ENCODE measurements around the gene WNT16. TPM values are rescaled to one million over a fixed set of nuclear protein-coding genes. Genes with fewer than 3 reads are reported as not detected.

Gene WNT16
- total RNA-seq, 1 donor from 2014 or later = not detected

DNA sequence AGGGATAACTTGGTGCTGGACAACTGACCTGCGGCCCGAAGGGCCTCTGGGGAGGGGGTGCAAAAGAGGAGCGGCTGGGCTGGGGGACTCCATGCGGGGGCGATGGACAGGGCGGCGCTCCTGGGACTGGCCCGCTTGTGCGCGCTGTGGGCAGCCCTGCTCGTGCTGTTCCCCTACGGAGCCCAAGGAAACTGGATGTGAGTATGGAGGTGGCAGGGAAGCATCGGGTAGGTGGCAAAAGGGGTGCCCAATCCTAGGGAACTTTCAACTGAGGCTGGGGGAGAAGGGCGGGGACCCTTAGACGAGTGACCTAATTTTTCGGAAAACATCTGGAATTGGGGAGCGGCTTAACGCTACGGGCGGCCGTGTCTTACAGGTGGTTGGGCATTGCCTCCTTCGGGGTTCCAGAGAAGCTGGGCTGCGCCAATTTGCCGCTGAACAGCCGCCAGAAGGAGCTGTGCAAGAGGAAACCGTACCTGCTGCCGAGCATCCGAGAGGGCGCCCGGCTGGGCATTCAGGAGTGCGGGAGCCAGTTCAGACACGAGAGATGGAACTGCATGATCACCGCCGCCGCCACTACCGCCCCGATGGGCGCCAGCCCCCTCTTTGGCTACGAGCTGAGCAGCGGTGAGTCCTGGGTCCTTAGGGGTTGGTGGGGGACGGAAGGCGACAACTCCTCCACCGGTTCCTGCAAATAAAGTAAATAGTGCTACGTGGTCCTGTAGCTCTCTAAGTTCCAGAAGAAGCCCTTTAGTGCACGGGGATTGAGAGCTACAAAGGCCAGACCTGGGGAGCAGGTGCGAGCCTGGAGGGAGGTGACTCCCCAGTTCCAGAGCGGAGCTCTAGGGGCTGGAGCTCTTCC is 622 bp downstream of the WNT16 start:
- peaks cover 13% of the 10 kb centered on the region for H3K4me1 ChIP-seq
- peak overlapping the region; percentile 30 for H3K4me3 ChIP-seq
- no peaks in the 10 kb centered on the region for H3K9me3 ChIP-seq
- H3K27me3 ChIP-seq = peaks cover 72% of the 10 kb centered on the region
- intact Hi-C loops (cut with DNase I) = no loop called here
- no peak overlapping the region for H3K27ac ChIP-seq
- no peaks in the 10 kb centered on the region for H3K36me3 ChIP-seq
- ATAC-seq (peak; percentile 40), DNase-seq (peak; percentile 64)
- TF ChIP-seq, protein P1, sequence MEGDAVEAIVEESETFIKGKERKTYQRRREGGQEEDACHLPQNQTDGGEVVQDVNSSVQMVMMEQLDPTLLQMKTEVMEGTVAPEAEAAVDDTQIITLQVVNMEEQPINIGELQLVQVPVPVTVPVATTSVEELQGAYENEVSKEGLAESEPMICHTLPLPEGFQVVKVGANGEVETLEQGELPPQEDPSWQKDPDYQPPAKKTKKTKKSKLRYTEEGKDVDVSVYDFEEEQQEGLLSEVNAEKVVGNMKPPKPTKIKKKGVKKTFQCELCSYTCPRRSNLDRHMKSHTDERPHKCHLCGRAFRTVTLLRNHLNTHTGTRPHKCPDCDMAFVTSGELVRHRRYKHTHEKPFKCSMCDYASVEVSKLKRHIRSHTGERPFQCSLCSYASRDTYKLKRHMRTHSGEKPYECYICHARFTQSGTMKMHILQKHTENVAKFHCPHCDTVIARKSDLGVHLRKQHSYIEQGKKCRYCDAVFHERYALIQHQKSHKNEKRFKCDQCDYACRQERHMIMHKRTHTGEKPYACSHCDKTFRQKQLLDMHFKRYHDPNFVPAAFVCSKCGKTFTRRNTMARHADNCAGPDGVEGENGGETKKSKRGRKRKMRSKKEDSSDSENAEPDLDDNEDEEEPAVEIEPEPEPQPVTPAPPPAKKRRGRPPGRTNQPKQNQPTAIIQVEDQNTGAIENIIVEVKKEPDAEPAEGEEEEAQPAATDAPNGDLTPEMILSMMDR (IDR thresholded peaks at IDR 0.05) = no peak

DNA sequence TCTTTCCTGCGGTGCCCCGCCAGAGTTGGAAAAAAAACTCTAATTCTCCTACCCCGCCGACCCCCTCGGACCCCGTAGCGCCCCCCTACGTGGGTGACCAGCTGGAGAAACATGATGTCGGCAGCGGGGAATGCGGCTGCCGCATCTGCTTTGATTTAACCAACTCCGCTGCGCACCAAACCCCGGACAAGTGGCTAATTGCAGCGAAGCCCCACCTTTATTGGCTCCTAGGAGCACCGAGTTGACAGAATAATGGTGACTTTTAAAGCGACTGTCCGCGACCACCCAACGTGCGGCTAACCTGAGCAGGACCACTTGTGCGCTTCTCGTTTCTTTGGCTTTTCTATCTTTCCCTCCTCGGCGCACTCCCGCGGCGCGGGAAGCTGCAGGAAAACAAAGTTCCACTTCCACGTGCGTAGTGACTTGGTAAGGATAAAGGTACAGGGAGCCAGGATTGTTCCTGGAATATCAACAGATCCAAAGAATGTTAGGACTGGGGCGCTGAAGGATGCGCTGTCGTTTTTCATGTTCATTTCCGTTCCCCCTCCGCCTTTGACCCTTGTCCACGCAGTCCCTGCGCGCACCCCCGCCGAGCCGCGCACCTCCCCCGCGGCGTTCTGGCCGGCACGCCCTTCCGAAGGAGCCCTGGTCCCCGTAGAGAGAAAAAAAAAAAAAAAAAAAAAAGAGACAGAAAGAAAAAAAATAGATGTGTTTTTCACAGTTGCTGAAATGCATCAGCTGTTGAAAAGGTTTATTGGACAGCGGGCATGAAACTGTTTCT is 1.4 kb downstream of the WNT16 start:
- no peak overlapping the region for H3K27ac ChIP-seq
- H3K4me1 ChIP-seq = peaks cover 13% of the 10 kb centered on the region
- ATAC-seq = no peak
- no peaks in the 10 kb centered on the region for H3K9me3 ChIP-seq
- H3K4me3 ChIP-seq = peak overlapping the region; percentile 30
- DNase-seq = no peak
- TF ChIP-seq, protein P1 (IDR thresholded peaks at IDR 0.05) = no peak
- H3K36me3 ChIP-seq = no peaks in the 10 kb centered on the region
- H3K27me3 ChIP-seq = peaks cover 81% of the 10 kb centered on the region
- intact Hi-C loops (cut with DNase I) = no loop called here

GRCh38 chr7:121331048-121331447 is 2.2 kb downstream of the WNT16 start:
- H3K4me1 ChIP-seq = peaks cover 13% of the 10 kb centered on the region
- ATAC-seq (no peak), DNase-seq (no peak)
- H3K36me3 ChIP-seq = no peaks in the 10 kb centered on the region
- intact Hi-C loops (cut with DNase I) = no loop called here
- TF ChIP-seq, protein P1 (IDR thresholded peaks at IDR 0.05) = no peak
- peaks cover 85% of the 10 kb centered on the region for H3K27me3 ChIP-seq
- H3K9me3 ChIP-seq = no peaks in the 10 kb centered on the region
- no peak overlapping the region for H3K4me3 ChIP-seq
- H3K27ac ChIP-seq = no peak overlapping the region

DNA sequence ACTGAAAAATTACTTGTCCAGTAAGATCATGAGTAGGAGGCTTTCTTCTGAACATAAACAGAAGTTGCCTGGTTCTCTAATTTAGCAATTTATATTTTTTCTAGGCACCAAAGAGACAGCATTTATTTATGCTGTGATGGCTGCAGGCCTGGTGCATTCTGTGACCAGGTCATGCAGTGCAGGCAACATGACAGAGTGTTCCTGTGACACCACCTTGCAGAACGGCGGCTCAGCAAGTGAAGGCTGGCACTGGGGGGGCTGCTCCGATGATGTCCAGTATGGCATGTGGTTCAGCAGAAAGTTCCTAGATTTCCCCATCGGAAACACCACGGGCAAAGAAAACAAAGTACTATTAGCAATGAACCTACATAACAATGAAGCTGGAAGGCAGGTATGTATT is 2.8 kb downstream of the WNT16 start:
- Histone ChIP-seq H3K36me3 (no peaks in the 10 kb centered on the region), H3K27ac (no peak overlapping the region), H3K4me3 (no peak overlapping the region), H3K27me3 (peaks cover 85% of the 10 kb centered on the region), H3K9me3 (no peaks in the 10 kb centered on the region), H3K4me1 (peaks cover 13% of the 10 kb centered on the region)
- DNase-seq (no peak), ATAC-seq (no peak)
- intact Hi-C loops (cut with DNase I) = no loop called here
- TF ChIP-seq, protein P1 (IDR thresholded peaks at IDR 0.05) = no peak

GRCh38 chr7:121334376-121334775 is 5.6 kb downstream of the WNT16 start:
- H3K27me3 ChIP-seq = peaks cover 61% of the 10 kb centered on the region

More at GRCh38 chr7:121334376-121334775, 5.6 kb downstream of the WNT16 start:
- ATAC-seq (no peak), DNase-seq (no peak)
- Histone ChIP-seq H3K4me1 (peaks cover 13% of the 10 kb centered on the region), H3K9me3 (no peaks in the 10 kb centered on the region), H3K36me3 (no peaks in the 10 kb centered on the region), H3K4me3 (no peak overlapping the region), H3K27ac (no peak overlapping the region)
- TF ChIP-seq, protein P1 (IDR thresholded peaks at IDR 0.05) = no peak
- intact Hi-C loops (cut with DNase I) = no loop called here
